Immature natural killer cell (primary cell): ENCODE results near the gene TRIP11. TPM values are rescaled to one million over a fixed set of nuclear protein-coding genes. Genes with fewer than 3 reads are reported as not detected.

Experiments used
- polyA plus RNA-seq, 3 donors: library from polyadenylated mRNA; unstranded; fragments of 300-500 nt; fragmentation: Illumina TruSeq; gene quantifications; one replicate each; pipeline ENCODE4 v1.2.3, GENCODE V29; 2021

The TRIP11 gene
- polyA plus RNA-seq, 3 donors from 2014 or later: 14.3 to 62.6 (median 24.3) TPM

Other genes with a start within 250 kb of the TRIP11 start
- 100 to 1,000 TPM in 2 of 3 donors, 10 to 100 TPM in 1; 97.4 to 158 (median 112) TPM for gene TC2N, start 172.5 kb downstream of the TRIP11 start, polyA plus RNA-seq
- gene FBLN5, start 92.4 kb downstream of the TRIP11 start, polyA plus RNA-seq: 1 to 10 TPM; 3.0 to 3.8 (median 3.0) TPM
- gene ATXN3, start 66.5 kb upstream of the TRIP11 start, polyA plus RNA-seq: 10 to 100 TPM; 12.7 to 21.1 (median 20.3) TPM
- 100 to 1,000 TPM; 248 to 492 (median 335) TPM for gene NDUFB1, start 81.6 kb upstream of the TRIP11 start, polyA plus RNA-seq
- gene CPSF2, start 81.9 kb upstream of the TRIP11 start, polyA plus RNA-seq: 10 to 100 TPM; 19.2 to 38.2 (median 26.8) TPM